Endothelial cell of umbilical vein (primary cell): ENCODE results near the gene IKZF1. TPM values are rescaled to one million over a fixed set of nuclear protein-coding genes. Genes with fewer than 3 reads are reported as not detected.

ENCODE experiments used
- BruUV-seq: library from RNA; stranded (reverse); fragments of 400-500 nt; replicated peaks from 2 replicates; lab custom pipeline; 2021; lab: Mats Ljungman, UMichigan
- CTCF ChIA-PET: fragments of 300-600, 350-600 bp; sonication (Branson Sonifier 250); formaldehyde crosslinking; loops from one replicate; lab custom pipeline; 2021; ENCODE audit warnings: antibody characterized with exemption, inconsistent platforms; lab: Charles Lee
- POLR2A ChIA-PET: fragments of 300-600, 350-600 bp; sonication (Branson Sonifier 250); formaldehyde crosslinking; loops from one replicate; lab custom pipeline; 2021; ENCODE audit warnings: antibody characterized with exemption, inconsistent platforms; lab: Charles Lee
- DNase-seq: peaks from one replicate; pipeline ENCODE4 v3.0.0-alpha.2; 2011; ENCODE audit warnings: low read depth, low spot score
- FAIRE-seq: peaks from 2 replicates; lab custom pipeline; 2011; peaks lifted over from hg19 to GRCh38; lab: Jason Lieb, UNC
- H2AFZ ChIP-seq: 2 replicates; pipeline ENCODE4 v1.6.0; 2012; ENCODE audit warnings: low read depth, low read length, control low read depth, inconsistent platforms
- H3K27ac ChIP-seq: 2 replicates; pipeline ENCODE4 v1.5.1; 2011; ENCODE audit warnings: low read depth, mild to moderate bottlenecking, control low read depth, low read length, moderate library complexity; ENCODE audit not compliant: insufficient read depth
- H3K27me3 ChIP-seq, 2 experiments: 2 replicates each; pipeline versions ENCODE4 v1.6.0 to v1.6.1; 2011; ENCODE audit warnings: low read length in 2 of 2, mixed read lengths in 1 of 2; ENCODE audit not compliant: control insufficient read depth in 2 of 2, insufficient read depth in 2 of 2
- H3K36me3 ChIP-seq, 2 experiments: 2 replicates in 1 of 2; 3 replicates in 1 of 2; pipeline ENCODE4 v1.5.1; 2011; ENCODE audit warnings: low read length in 2 of 2, mild to moderate bottlenecking in 1 of 2, moderate library complexity in 1 of 2; ENCODE audit not compliant: control insufficient read depth in 2 of 2, insufficient read depth in 2 of 2; ENCODE audit errors: extremely low read depth in 1 of 2
- H3K4me1 ChIP-seq: 3 replicates; pipeline ENCODE4 v1.5.1; 2011; ENCODE audit warnings: mild to moderate bottlenecking, low read length; ENCODE audit not compliant: control insufficient read depth, insufficient read depth; ENCODE audit errors: extremely low read depth
- H3K4me2 ChIP-seq: 2 replicates; pipeline ENCODE4 v1.6.1; 2011; ENCODE audit warnings: low read length, control low read depth, mixed read lengths; ENCODE audit not compliant: insufficient read depth
- H3K4me3 ChIP-seq, 3 experiments: fragments of 200-600 bp in 1 of 3; sonication (generic), shearing (Covaris generic) in 1 of 3; replicated peaks in 1 of 3; 2 replicates each; pipeline ENCODE4 v1.5.1; 2011 to 2016; ENCODE audit warnings: control low read depth in 3 of 3, low read length in 3 of 3, mild to moderate bottlenecking in 2 of 3, inconsistent platforms in 1 of 3, low read depth in 1 of 3, moderate library complexity in 1 of 3; ENCODE audit not compliant: insufficient read depth in 1 of 3
- H3K79me2 ChIP-seq: 2 replicates; pipeline ENCODE4 v1.6.0; 2012; ENCODE audit warnings: low read length, inconsistent platforms; ENCODE audit not compliant: control insufficient read depth, insufficient read depth
- H3K9ac ChIP-seq: replicated peaks from 2 replicates; pipeline ENCODE3; 2011; ENCODE audit warnings: low read length, control low read depth; ENCODE audit not compliant: insufficient read depth; ENCODE audit errors: extremely low read depth
- H3K9me1 ChIP-seq: replicated peaks from 3 replicates; pipeline ENCODE4 v1.6.0; 2011; ENCODE audit warnings: mild to moderate bottlenecking, low read length; ENCODE audit not compliant: control insufficient read depth, insufficient read depth; ENCODE audit errors: extremely low read depth
- H3K9me3 ChIP-seq: replicated peaks from 2 replicates; pipeline ENCODE4 v1.5.1; 2012; ENCODE audit warnings: low read length, inconsistent platforms; ENCODE audit not compliant: control insufficient read depth, insufficient read depth
- H4K20me1 ChIP-seq: replicated peaks from 2 replicates; pipeline ENCODE3; 2011; ENCODE audit warnings: mild to moderate bottlenecking, low read length; ENCODE audit not compliant: control insufficient read depth, insufficient read depth; ENCODE audit errors: extremely low read depth
- EZH2 ChIP-seq: IDR thresholded peaks from 2 replicates; pipeline ENCODE4 v1.6.1; 2012; ENCODE audit warnings: borderline replicate concordance, low read depth, mild to moderate bottlenecking, moderate library complexity, low read length, inconsistent platforms; ENCODE audit not compliant: severe bottlenecking
- FOS ChIP-seq: IDR thresholded peaks from 2 replicates; pipeline ENCODE4 v1.6.1; 2011; ENCODE audit warnings: mild to moderate bottlenecking, low read length, moderate library complexity, borderline replicate concordance; ENCODE audit not compliant: insufficient read depth
- GATA2 ChIP-seq: IDR thresholded peaks from 2 replicates; pipeline ENCODE4 v1.7.0; 2011; ENCODE audit warnings: low read depth, mild to moderate bottlenecking, moderate library complexity, mixed read lengths, low read length; ENCODE audit not compliant: insufficient read length, insufficient read depth
- JUN ChIP-seq: IDR thresholded peaks from 2 replicates; pipeline ENCODE4 v1.6.1; 2011; ENCODE audit warnings: borderline replicate concordance, low read depth; ENCODE audit not compliant: insufficient read length, insufficient read depth
- MYC ChIP-seq: IDR thresholded peaks from one replicate; pipeline ENCODE4 v1.6.1; 2011; ENCODE audit warnings: mild to moderate bottlenecking, low read depth, low read length
- POLR2A ChIP-seq: IDR thresholded peaks from 2 replicates; pipeline ENCODE4 v1.6.1; 2012; ENCODE audit warnings: low read depth, mild to moderate bottlenecking, control low read depth, low read length
- POLR2AphosphoS5 ChIP-seq: IDR thresholded peaks from 2 replicates; pipeline ENCODE4 v1.6.1; 2012; ENCODE audit warnings: low read depth, mild to moderate bottlenecking, control low read depth, low read length, moderate library complexity; ENCODE audit not compliant: insufficient read depth
- dilution Hi-C: fragments of 300-500 bp; cut with MboI; formaldehyde crosslinking; loops from one replicate; pipeline ENCODE4 v1.15.0; 2019; ENCODE audit warnings: low sequenced_read_pairs; ENCODE audit not compliant: extremely low pct_ligation_motif_present
- intact Hi-C: fragments of 100-400 bp; cut with micrococcal nuclease; formaldehyde crosslinking; loops from one replicate; pipeline ENCODE4 v1.10.0; 2022
- polyA plus RNA-seq, 4 experiments: library from polyadenylated mRNA; depleted of rRNA in 3 of 4; stranded (reverse) in 3 of 4; unstranded in 1 of 4; fragments of >200 nt; gene quantifications; 2 replicates each; pipeline versions ENCODE4 v1.2.1 to v1.2.3, GENCODE V29; 2011 to 2012; ENCODE audit warnings: missing spikeins in 1 of 4
- total RNA-seq: library from RNA; stranded (reverse); gene quantifications from 2 replicates; pipeline ENCODE4 v1.2.3, GENCODE V29; 2021
- TF ChIP-seq, protein P1 (sequence below), 2 donors: IDR thresholded peaks; 1 replicate in 1 of 2; 2 replicates in 1 of 2; pipeline ENCODE4 v1.5.1; 2011; ENCODE audit warnings: low read length in 2 of 2, mild to moderate bottlenecking in 2 of 2, moderate library complexity in 2 of 2, control low read depth in 1 of 2, inconsistent platforms in 1 of 2, low read depth in 1 of 2; ENCODE audit not compliant: insufficient read depth in 1 of 2; ENCODE audit errors: extremely low read depth in 1 of 2
- TF ChIP-seq, protein P2 (sequence below): IDR thresholded peaks from 2 replicates; pipeline ENCODE4 v1.6.1; 2011; ENCODE audit not compliant: insufficient read depth, insufficient read length

Gene IKZF1
- total and polyA plus RNA-seq, 2 donors (not counting 3 experiments of a cell fraction or from before 2014, with no cell fraction given): 0.01 to 0.20 TPM

DNA sequence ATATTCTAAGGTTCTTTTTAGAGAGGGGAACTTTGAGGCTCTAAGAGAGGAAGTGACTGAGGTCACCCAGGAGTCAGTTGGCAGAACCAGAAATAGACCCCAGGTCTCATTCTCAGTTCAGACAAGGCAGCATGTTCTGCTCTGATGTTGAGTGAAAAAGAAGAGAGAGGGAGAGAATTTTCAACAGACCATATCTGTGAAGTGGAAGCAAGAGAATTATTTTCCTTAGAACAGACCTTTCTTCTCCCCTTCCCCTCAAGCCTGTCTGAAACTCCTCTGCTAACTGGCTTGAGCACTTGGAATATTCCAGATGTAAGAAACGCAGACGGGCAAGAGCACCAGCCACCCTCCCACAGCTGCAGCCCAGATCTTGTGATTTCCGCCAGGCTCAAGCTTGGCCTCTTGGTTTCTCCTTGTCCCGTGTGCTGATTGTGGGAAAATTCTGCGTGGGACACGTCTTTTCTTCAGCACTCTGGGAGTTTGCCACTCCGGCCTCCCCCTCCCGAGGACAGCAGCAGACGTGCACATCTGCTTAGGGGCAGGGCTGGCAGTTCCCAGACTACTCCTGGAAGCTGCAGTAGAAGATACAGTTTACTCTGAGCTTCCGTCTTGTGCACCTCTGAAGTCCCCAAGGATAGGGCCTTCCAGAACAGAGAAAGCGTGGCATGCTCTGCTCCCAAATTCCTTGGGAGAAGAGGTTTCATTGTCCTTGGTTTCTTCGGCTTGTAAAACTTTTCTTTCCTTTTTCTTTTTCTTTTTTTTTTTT lies 22.7 kb upstream of the IKZF1 start:
- H3K9me3 ChIP-seq: no peaks in the 10 kb centered on the region
- H3K4me1 ChIP-seq: no peaks in the 10 kb centered on the region
- dilution Hi-C loops (no loop called here), intact Hi-C loops (no loop called here)
- no peak for FAIRE-seq
- H3K4me2 ChIP-seq: no peak overlapping the region
- no peaks in the 10 kb centered on the region for H3K9me1 ChIP-seq
- BruUV-seq: no TSS peak
- ChIA-PET CTCF (no interaction called here), POLR2A (no interaction called here)
- H3K79me2 ChIP-seq: no peaks in the 10 kb centered on the region
- no peak overlapping the region for H2AFZ ChIP-seq
- no peak for DNase-seq
- no peak overlapping the region for H3K27ac ChIP-seq
- no peak overlapping the region for H3K4me3 ChIP-seq
- no peak for TF ChIP-seq MYC
- TF ChIP-seq JUN: no peak
- no peak for TF ChIP-seq FOS
- TF ChIP-seq POLR2AphosphoS5: no peak
- no peak for TF ChIP-seq EZH2
- TF ChIP-seq GATA2: no peak
- TF ChIP-seq, protein P1, sequence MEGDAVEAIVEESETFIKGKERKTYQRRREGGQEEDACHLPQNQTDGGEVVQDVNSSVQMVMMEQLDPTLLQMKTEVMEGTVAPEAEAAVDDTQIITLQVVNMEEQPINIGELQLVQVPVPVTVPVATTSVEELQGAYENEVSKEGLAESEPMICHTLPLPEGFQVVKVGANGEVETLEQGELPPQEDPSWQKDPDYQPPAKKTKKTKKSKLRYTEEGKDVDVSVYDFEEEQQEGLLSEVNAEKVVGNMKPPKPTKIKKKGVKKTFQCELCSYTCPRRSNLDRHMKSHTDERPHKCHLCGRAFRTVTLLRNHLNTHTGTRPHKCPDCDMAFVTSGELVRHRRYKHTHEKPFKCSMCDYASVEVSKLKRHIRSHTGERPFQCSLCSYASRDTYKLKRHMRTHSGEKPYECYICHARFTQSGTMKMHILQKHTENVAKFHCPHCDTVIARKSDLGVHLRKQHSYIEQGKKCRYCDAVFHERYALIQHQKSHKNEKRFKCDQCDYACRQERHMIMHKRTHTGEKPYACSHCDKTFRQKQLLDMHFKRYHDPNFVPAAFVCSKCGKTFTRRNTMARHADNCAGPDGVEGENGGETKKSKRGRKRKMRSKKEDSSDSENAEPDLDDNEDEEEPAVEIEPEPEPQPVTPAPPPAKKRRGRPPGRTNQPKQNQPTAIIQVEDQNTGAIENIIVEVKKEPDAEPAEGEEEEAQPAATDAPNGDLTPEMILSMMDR (IDR thresholded peaks at IDR 0.05; ENCODE audit: extremely low read depth in 1 of 2, insufficient read depth in 1 of 2, low read depth in 1 of 2, low read length in 2 of 2): no peak
- TF ChIP-seq, protein P2, sequence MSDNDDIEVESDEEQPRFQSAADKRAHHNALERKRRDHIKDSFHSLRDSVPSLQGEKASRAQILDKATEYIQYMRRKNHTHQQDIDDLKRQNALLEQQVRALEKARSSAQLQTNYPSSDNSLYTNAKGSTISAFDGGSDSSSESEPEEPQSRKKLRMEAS: no peak
- no peak for TF ChIP-seq POLR2A
- H3K9ac ChIP-seq: no peak overlapping the region
- H3K36me3 ChIP-seq: no peaks in the 10 kb centered on the region
- H3K27me3 ChIP-seq: no peaks in the 10 kb centered on the region
- no peaks in the 10 kb centered on the region for H4K20me1 ChIP-seq
